ENCODE data around the gene RABGAP1L.

Gene RABGAP1L

GRCh38 chr1:174967845-174968705 lies 808.8 kb downstream of the RABGAP1L start:
- DNase-seq (ENCODE audit: low read depth) = no peak

- peak; percentile 92 for DNase-seq (ENCODE audit: low read depth)
These were observed 809.5 kb downstream of the RABGAP1L start for GRCh38 chr1:174968750-174969244.

- no peak for DNase-seq (ENCODE audit: low read depth)
These were observed 810.7 kb downstream of the RABGAP1L start for GRCh38 chr1:174969977-174970376.

GRCh38 chr1:174971466-174971865 lies 812.1 kb downstream of the RABGAP1L start:
- DNase-seq (ENCODE audit: low read depth) = no peak

- DNase-seq (ENCODE audit: low read depth) = no peak
These were observed 812.6 kb downstream of the RABGAP1L start for GRCh38 chr1:174971902-174972301.

GRCh38 chr1:174974711-174975119 lies 815.4 kb downstream of the RABGAP1L start:
- DNase-seq (ENCODE audit: low read depth) = no peak

GRCh38 chr1:174975764-174976163 lies 816.4 kb downstream of the RABGAP1L start:
- DNase-seq (ENCODE audit: low read depth) = no peak

GRCh38 chr1:174976436-174977108 lies 817.3 kb downstream of the RABGAP1L start:
- peak; percentile 80 for DNase-seq (ENCODE audit: low read depth)

GRCh38 chr1:174982971-174983689 lies 823.8 kb downstream of the RABGAP1L start:
- DNase-seq (ENCODE audit: low read depth) = peak; percentile 63

GRCh38 chr1:174984952-174985351 lies 825.6 kb downstream of the RABGAP1L start:
- DNase-seq (ENCODE audit: low read depth) = no peak

- DNase-seq (ENCODE audit: low read depth) = no peak
These were observed 829.2 kb downstream of the RABGAP1L start for GRCh38 chr1:174988539-174988938.

GRCh38 chr1:174988986-174989385 lies 829.7 kb downstream of the RABGAP1L start:
- no peak for DNase-seq (ENCODE audit: low read depth)

GRCh38 chr1:174989536-174990220 lies 830.4 kb downstream of the RABGAP1L start:
- no peak for DNase-seq (ENCODE audit: low read depth)

GRCh38 chr1:174990382-174990999 lies 831.2 kb downstream of the RABGAP1L start:
- peak; percentile 67 for DNase-seq (ENCODE audit: low read depth)

- no peak for DNase-seq (ENCODE audit: low read depth)
These were observed 832.2 kb downstream of the RABGAP1L start for GRCh38 chr1:174991473-174991872.

- DNase-seq (ENCODE audit: low read depth) = no peak
These were observed 835.8 kb downstream of the RABGAP1L start for GRCh38 chr1:174995121-174995520.

- DNase-seq (ENCODE audit: low read depth) = no peak
These were observed 836.6 kb downstream of the RABGAP1L start for GRCh38 chr1:174995916-174996315.

- peak; percentile 44 for DNase-seq (ENCODE audit: low read depth)
These were observed 837.2 kb downstream of the RABGAP1L start for GRCh38 chr1:174996476-174996875.

- no peak for DNase-seq (ENCODE audit: low read depth)
These were observed 837.7 kb downstream of the RABGAP1L start for GRCh38 chr1:174997041-174997440.

- DNase-seq (ENCODE audit: low read depth) = peak; percentile 52
These were observed 839.4 kb downstream of the RABGAP1L start for GRCh38 chr1:174998569-174999215.

Measured in amniotic epithelial cell (primary cell).